GM12864 (cell line): ENCODE measurements around the gene BICDL1.
A peak's percentile ranks its signal among the peaks of the same experiment; 100 is the strongest.

Experiments
- DNase-seq: peaks from one replicate; pipeline ENCODE4 v3.0.0-alpha.2; 2011; ENCODE audit warnings: low read depth
- H3K4me3 ChIP-seq: 2 replicates; pipeline ENCODE4 v1.5.1; 2011; ENCODE audit warnings: mild to moderate bottlenecking, low read depth, low read length, control low read depth
- TF ChIP-seq, protein P1 (sequence below): IDR thresholded peaks from 2 replicates; pipeline ENCODE4 v1.5.1; 2011; ENCODE audit warnings: low read depth, mild to moderate bottlenecking, moderate library complexity, low read length, control low read depth, inconsistent platforms; ENCODE audit errors: missing control alignments

The BICDL1 gene

DNA sequence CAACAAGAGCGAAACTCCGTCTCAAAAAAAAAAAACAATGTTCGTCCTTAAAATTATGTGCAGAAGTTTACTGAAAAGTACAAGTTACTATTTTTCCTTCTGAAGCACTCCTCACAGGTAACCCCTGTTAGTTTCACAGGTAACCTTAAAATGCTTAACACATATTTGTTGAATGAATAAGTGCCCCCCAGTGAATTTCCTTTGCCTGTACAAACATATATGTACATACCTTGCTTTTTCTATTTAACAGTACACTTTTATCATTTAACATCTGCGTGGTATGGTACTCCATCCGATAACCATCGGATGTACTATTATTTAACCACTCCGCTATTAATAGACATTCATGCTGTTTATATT is 128.9 kb downstream of the BICDL1 start:
- TF ChIP-seq, protein P1, sequence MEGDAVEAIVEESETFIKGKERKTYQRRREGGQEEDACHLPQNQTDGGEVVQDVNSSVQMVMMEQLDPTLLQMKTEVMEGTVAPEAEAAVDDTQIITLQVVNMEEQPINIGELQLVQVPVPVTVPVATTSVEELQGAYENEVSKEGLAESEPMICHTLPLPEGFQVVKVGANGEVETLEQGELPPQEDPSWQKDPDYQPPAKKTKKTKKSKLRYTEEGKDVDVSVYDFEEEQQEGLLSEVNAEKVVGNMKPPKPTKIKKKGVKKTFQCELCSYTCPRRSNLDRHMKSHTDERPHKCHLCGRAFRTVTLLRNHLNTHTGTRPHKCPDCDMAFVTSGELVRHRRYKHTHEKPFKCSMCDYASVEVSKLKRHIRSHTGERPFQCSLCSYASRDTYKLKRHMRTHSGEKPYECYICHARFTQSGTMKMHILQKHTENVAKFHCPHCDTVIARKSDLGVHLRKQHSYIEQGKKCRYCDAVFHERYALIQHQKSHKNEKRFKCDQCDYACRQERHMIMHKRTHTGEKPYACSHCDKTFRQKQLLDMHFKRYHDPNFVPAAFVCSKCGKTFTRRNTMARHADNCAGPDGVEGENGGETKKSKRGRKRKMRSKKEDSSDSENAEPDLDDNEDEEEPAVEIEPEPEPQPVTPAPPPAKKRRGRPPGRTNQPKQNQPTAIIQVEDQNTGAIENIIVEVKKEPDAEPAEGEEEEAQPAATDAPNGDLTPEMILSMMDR: no peak
- H3K4me3 ChIP-seq: peak overlapping the region; percentile 91
- DNase-seq: no peak

DNA sequence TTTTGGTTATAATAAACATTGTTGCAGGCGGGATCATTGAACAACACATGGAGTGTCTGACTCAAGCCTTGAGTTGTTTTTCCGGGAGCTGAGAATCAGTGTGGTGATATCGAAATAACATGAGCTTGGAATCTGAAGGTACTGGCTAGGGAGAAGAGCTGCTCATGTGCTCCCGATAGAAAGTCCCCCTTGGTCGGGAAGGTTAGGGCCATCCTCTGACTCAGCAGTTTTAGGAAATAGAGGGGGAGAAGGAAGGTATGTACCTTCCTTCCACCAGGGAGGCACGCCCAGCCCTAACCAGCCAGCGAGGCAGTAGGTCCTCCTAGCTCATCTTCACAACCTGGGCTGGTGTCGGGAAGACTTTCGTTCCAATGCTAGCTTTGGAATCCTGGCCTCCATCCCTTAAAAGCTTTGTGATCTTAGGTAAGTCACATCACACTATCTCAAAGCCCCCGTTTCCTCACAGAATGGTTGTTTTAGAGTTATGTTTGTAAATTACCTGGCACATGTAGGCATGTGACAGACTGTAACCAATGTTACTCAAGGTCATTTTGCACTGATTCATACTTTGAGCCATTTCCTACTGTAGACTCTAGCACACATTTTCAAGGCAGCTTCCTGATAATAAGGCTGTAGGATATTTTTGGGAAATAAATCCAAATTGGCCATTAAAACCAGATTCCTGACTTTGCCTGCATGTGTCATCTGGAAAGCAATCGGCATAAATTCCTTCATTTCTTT is 129.5 kb downstream of the BICDL1 start:
- H3K4me3 ChIP-seq: peak overlapping the region; percentile 91
- no peak for DNase-seq
- TF ChIP-seq, protein P1: no peak

DNA sequence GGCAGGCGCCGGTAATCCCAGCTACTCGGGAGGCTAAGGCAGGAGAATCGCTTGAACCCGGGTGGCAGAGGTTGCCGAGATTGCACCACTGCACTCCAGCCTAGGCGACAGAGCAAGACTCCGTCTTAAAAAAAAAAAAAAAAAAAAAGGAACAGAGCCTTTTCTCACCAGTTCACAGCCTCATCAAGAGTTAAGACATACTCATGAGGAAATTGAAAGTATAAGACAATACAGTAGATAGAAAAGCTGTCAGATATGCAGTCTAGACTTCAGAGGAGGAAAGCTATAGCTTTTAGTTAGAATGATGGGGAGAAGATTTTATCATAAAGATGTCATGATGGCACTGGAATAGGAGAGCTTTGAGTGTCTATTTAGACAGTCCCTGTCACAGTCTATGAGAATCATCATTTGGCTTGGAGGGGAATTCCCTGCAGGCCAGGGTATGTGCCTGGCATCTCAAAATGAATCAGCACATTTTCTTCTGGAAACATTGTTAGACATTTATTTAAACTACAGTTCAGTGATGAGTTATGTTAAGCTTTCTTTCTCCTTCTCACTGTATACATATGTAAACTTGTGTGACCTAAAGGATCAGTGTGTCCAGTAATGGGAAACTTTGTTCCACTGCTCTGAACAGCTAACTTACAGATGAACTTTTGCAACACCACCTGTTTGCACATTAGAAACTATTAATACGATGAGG is 130.4 kb downstream of the BICDL1 start:
- peak overlapping the region; percentile 91; the same call in 1 of the 2 replicates for H3K4me3 ChIP-seq

DNA sequence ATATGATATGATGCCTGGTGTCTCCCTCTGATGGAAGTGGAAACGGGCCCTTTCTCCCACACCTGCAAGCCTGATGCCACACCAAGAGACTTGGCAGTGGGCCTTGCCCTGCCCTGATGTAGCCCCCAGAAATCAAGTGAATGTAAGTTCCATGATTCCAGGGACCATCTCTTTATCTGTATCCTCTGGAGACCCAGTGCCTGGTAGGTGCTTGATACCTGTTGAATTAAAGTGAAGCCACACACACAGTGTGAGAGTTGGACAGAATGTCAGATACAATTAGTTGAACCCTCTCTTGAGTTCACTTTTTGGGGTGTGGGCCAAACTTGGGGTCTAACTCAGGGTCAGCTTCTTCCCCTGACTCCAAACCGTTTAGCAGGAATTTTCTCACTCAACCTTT is 132.3 kb downstream of the BICDL1 start:
- DNase-seq: no peak
- TF ChIP-seq, protein P1: no peak
- no peak overlapping the region; the same call in 1 of the 2 replicates for H3K4me3 ChIP-seq

More for the DNA sequence above, 130.4 kb downstream of the BICDL1 start:
- TF ChIP-seq, protein P1: no peak
- peak; percentile 54 for DNase-seq

DNA sequence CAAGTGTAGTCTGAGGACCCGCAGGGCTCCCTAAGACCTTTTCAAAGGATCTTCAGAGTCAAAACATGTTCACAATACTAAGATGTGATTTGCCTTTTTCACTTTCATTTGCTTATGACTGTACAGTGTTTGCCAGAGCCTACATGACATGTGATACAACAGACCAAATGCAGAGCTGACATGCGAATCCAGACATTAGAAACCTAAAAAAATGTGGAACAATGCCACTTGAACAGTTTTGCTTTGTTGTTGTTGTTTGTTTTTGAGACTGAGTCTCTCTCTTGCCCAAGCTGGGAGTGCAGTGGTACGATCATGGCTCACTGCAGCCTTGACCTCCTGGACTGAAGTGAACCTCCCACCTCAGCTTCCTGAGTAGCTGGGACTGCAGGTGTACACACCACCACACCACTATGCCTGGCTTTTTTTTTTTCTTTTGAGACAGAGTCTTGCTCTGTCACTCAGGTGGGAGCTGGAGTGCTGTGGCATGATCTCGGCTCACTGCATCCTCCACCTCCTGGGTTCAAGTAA is 132.8 kb downstream of the BICDL1 start:
- DNase-seq: peak; percentile 67

DNA sequence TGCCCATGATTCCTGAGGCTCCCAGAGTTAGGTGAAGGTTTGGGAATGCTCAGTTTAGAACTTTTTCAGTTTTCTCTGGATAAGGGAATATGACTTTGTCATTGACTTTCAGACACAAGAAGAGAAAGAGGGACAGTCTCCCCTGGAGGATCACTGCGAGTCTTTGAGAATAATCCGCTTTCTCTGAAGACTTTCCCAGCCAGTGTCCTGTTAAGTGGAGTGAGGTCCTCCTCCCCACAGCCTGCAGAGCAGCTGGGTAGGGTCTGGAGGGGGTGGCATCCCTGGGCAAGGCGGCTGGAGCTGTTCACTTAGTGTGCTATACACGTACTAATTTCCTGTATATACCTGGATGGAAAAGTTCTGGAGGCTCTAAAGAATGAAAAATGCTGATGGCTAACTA is 136.0 kb downstream of the BICDL1 start:
- TF ChIP-seq, protein P1: no peak
- no peak overlapping the region for H3K4me3 ChIP-seq
- no peak for DNase-seq

More for the DNA sequence above, 132.8 kb downstream of the BICDL1 start:
- TF ChIP-seq, protein P1: no peak
- peak overlapping the region; percentile 22; the same call in 1 of the 2 replicates for H3K4me3 ChIP-seq
